Astrocyte of the spinal cord (primary cell): ENCODE measurements around the gene LHPP.

Experiments
- DNase-seq: peaks from one replicate; pipeline ENCODE4 v3.0.0; 2011; ENCODE audit warnings: low read depth, low spot score
- H3K4me3 ChIP-seq: 2 replicates; pipeline ENCODE4 v1.5.1; 2011; ENCODE audit warnings: low read depth, mild to moderate bottlenecking, low read length, moderate library complexity
- in situ Hi-C: cut with HindIII; loops from 2 replicates; pipeline ENCODE4 v1.10.0; 2017; ENCODE audit warnings: low sequenced_read_pairs
- TF ChIP-seq, protein P1 (sequence below): IDR thresholded peaks from 2 replicates; pipeline ENCODE4 v1.5.1; 2012; ENCODE audit warnings: low read depth, mild to moderate bottlenecking, low read length, inconsistent platforms

The LHPP gene

DNA sequence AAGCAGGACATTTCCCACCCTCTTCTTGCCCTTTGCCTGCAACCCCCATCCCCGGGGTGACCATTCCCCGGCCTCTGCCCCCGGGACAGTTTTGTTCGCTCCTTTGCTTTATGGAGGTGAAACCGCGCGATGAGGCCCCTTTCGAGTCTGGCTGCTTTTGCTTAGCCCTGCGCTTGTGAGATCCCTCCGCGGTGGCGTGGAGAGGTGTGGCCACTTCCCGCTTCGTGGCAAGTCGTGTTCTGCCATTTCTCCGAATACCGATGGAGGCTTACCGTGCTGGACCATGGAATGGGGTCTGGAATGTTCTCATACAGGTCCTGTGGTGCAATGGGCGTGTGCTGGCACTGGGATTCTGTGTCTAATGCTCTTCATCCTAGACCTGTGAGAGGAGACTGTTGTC, 106.7 kb downstream of the LHPP start:
- in situ Hi-C loops, result no loop called here
- no peak for DNase-seq
- no peak overlapping the region for H3K4me3 ChIP-seq
- TF ChIP-seq, protein P1, sequence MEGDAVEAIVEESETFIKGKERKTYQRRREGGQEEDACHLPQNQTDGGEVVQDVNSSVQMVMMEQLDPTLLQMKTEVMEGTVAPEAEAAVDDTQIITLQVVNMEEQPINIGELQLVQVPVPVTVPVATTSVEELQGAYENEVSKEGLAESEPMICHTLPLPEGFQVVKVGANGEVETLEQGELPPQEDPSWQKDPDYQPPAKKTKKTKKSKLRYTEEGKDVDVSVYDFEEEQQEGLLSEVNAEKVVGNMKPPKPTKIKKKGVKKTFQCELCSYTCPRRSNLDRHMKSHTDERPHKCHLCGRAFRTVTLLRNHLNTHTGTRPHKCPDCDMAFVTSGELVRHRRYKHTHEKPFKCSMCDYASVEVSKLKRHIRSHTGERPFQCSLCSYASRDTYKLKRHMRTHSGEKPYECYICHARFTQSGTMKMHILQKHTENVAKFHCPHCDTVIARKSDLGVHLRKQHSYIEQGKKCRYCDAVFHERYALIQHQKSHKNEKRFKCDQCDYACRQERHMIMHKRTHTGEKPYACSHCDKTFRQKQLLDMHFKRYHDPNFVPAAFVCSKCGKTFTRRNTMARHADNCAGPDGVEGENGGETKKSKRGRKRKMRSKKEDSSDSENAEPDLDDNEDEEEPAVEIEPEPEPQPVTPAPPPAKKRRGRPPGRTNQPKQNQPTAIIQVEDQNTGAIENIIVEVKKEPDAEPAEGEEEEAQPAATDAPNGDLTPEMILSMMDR, result no peak

DNA sequence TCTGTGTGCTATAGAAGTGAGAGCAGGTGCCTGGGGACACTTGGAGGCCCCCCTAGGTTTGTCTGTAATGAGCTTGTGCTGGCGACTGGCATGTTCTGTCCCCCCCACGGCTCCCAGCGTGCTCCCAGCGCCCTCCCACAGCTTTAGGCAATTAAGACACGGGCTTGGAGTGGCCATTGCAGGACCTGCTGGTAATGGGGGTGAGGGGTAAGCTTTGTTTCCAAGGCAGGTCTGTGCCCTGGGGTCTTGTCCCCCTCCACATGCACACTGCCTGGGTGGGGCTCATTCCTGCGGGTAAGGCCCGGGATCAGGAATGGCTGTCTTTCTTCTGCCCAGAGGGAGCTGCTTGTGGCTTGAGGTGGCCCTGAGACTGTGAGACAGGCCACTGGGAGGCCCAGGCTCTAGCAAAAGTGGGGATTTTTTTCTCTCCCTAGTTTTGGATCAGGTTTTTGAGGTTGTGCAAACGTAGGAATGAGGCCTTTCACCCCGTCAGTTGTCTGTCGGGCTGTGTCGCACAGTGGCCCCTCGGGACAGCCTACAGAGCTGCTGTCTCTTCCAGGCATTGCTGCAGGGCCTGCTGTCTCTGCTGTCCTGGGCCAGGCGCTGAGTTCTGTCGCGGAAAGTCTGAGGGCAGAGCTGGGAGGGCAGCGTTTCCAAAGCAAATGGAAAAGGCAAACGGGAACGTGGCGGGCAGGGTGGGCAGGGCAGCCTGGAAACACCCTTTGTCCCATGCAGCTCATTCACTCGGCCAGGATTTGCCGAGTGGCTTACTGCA, 107.4 kb downstream of the LHPP start:
- no peak for DNase-seq
- in situ Hi-C loops, result no loop called here
- TF ChIP-seq, protein P1, result no peak
- no peak overlapping the region for H3K4me3 ChIP-seq

DNA sequence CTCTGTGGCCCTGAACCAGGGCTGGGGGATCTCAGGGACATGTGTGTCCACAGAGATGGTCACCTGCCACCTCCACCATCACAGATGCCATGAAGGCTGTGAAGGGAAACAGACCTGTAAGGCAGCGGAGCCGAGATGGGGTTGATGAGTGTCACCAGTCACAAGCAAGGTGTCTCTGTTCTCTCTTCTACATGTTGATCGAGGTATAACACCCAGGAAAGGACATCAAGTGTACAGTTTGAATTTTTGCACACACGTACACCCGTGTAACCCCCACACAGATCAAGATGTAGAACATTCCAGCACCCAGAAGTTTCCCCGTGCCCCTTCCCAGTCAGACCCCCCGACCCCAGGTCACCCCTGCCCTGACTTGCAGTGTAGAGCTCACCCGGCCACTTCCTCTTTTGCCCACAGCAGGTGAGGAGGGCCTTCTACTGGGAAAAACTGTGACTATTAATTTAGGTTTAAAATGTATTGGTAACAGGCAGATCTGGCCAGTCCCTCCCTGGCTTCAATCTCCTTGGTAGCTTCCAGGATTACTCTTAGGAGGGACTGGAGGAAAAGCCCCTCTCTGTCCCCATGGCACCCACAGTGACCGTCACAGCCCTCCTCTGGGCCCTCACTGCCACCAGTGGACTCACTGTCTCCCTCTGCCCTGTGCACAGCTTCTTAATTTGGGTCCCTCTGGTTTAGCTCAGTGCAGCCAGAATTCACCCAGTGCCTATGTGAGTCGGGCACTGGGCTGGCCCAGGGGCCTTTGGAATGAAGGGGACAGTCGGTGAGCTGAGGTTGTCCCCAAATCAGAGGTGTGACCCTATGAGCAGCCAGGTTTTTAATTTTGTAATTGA, 108.2 kb downstream of the LHPP start:
- no peak for DNase-seq
- H3K4me3 ChIP-seq, result no peak overlapping the region
- TF ChIP-seq, protein P1, result no peak
- in situ Hi-C loops, result no loop called here

DNA sequence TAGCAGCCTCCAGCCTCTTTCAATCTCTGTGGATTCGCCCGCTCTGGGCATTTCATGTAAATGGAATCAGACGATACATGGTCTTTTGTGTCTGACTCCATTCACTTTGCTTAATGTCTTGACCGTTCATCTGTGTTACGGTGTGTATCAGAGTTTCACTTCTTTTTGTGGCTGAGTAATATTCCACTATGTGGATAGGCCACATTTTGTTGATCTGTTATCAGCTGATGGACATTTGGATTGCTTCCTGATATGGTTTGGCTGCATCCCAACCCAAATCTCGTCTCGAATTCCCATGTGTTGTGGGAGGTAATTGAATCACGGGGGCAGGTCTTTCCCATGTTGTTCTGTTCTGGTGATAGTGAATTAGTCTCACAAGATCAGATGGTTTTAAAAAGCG, 109.0 kb downstream of the LHPP start:
- DNase-seq, result no peak
- TF ChIP-seq, protein P1, result no peak
- in situ Hi-C loops, result no loop called here
- no peak overlapping the region for H3K4me3 ChIP-seq

DNA sequence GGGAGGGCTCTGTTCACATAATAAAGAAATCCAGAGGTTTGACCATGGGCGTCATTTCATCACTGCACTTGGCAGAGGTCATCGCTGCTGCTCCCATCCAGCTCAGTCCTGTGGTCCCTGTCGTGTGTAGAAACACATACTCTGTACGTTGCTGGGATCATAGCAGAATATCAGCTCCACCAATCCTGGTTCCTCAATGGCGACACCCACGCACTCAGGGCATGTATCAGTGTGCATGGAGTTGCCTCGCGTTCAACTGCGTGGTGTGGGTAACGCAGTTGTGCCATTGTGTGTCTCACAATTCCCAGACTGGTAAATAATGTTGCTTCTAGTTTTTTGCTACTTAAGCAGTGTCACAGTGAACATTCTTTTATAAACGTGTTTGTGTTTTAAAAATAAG, 111.1 kb downstream of the LHPP start:
- H3K4me3 ChIP-seq, result no peak overlapping the region
- in situ Hi-C loops, result no loop called here
- DNase-seq, result no peak
- TF ChIP-seq, protein P1, result no peak

DNA sequence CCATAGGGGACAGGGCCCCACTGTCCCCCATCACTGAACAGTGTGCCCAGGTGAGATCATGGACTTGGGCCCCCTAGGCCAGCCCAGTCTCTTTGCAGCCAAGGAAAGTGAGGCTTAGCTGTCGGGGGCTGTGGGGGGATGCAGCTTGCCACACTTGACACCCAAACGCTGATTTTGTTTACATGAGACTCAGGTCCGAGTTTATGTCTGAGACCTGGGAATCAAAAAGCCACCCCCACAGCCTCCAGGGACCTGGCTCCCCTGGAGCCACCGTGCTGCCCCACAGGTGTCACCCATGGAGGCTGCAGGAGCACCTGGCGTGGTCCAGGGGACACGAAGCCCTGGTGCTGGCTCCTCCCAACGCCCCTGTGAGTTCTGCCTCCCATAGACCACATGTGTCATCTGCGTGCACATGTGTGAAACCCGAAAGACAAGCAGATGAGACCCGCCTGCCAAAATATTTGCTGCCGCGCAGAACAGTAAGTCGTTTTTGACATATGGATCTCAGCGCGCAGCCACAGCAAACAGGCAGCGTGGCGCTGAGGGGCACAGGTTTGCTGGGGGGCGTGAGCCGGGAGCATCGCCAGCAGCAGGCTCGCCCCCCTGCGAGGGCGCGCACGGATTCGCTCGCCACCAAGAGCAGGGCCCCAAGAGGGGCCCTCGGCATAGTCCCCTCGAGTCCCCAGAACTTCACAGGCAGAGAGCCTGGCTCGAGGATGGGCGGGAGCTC, 112.3 kb downstream of the LHPP start:
- TF ChIP-seq, protein P1, result no peak
- no peak for DNase-seq
- in situ Hi-C loops, result no loop called here
- no peak overlapping the region for H3K4me3 ChIP-seq
